PC-3 (cell line): ENCODE results near the gene RPL19. TPM values are rescaled to one million over a fixed set of nuclear protein-coding genes. Genes with fewer than 3 reads are reported as not detected.

Experiments used
- ATAC-seq: fragments of 200-7000 bp; cut with Tn5 transposase; 2 replicates; pipeline ENCODE4 v1.9.1; 2020; ENCODE audit warnings: mild to moderate bottlenecking, moderate library complexity
- BruUV-seq: library from RNA; stranded (reverse); fragments of 400-500 nt; replicated peaks from 2 replicates; lab custom pipeline; 2021; lab: Mats Ljungman, UMichigan
- CTCF ChIA-PET: fragments of 300-600 bp; sonication (Branson Sonifier 250); formaldehyde crosslinking; loops from one replicate; lab custom pipeline; 2022; ENCODE audit warnings: antibody characterized with exemption; lab: Charles Lee
- POLR2A ChIA-PET: fragments of 300-600 bp; sonication (Branson Sonifier 250); formaldehyde crosslinking; loops from one replicate; lab custom pipeline; 2022; ENCODE audit warnings: antibody characterized with exemption; ENCODE audit not compliant: unreplicated experiment; lab: Charles Lee
- DNase-seq: peaks from one replicate; pipeline ENCODE4 v3.0.0-alpha.2; 2015
- H2AFZ ChIP-seq: fragments of 300-600 bp; sonication (generic); 2 replicates; pipeline ENCODE4 v1.6.0; 2016; ENCODE audit warnings: antibody characterized with exemption, low read length
- H3F3A ChIP-seq: fragments of 300-600 bp; sonication (generic); one replicate; pipeline ENCODE4 v1.6.0; 2017; ENCODE audit warnings: antibody characterized with exemption, low read length, control low read depth, mild to moderate bottlenecking; ENCODE audit not compliant: unreplicated experiment
- H3K27ac ChIP-seq: fragments of 300-600 bp; sonication (generic); 2 replicates; pipeline ENCODE4 v1.5.1; 2016; ENCODE audit warnings: mild to moderate bottlenecking, low read length
- H3K27me3 ChIP-seq: fragments of 300-600 bp; sonication (generic); 2 replicates; pipeline ENCODE4 v1.6.1; 2016; ENCODE audit warnings: low read length, mixed read lengths
- H3K36me3 ChIP-seq: fragments of 300-600 bp; sonication (generic); 2 replicates; pipeline ENCODE4 v1.6.1; 2016; ENCODE audit warnings: low read depth, mixed run types, low read length, mixed read lengths
- H3K4me1 ChIP-seq: fragments of 300-600 bp; sonication (generic); 2 replicates; pipeline ENCODE4 v1.5.1; 2016; ENCODE audit warnings: low read length; ENCODE audit not compliant: insufficient read depth
- H3K4me2 ChIP-seq: fragments of 300-600 bp; sonication (generic); 2 replicates; pipeline ENCODE4 v1.6.0; 2016; ENCODE audit warnings: low read length
- H3K4me3 ChIP-seq: fragments of 300-600 bp; sonication (generic); 2 replicates; pipeline ENCODE4 v1.5.1; 2016; ENCODE audit warnings: mild to moderate bottlenecking, low read length, mixed read lengths
- H3K79me2 ChIP-seq: fragments of 300-600 bp; sonication (generic); 2 replicates; pipeline ENCODE4 v1.6.1; 2017; ENCODE audit warnings: low read length, mixed read lengths
- H3K9ac ChIP-seq: fragments of 300-600 bp; sonication (generic); 2 replicates; pipeline ENCODE4 v1.6.0; 2016; ENCODE audit warnings: mild to moderate bottlenecking, low read length
- H3K9me2 ChIP-seq: fragments of 300-600 bp; sonication (generic); replicated peaks from 2 replicates; pipeline ENCODE4 v1.6.1; 2016; ENCODE audit warnings: mixed run types, low read length, mixed read lengths
- H3K9me3 ChIP-seq: fragments of 300-600 bp; sonication (generic); 2 replicates; pipeline ENCODE4 v1.6.1; 2016; ENCODE audit warnings: low read length, mixed read lengths
- H4K20me1 ChIP-seq: fragments of 300-600 bp; sonication (generic); 2 replicates; pipeline ENCODE4 v1.6.1; 2016; ENCODE audit warnings: low read length, mixed read lengths
- EZH2 ChIP-seq: fragments of 300-600 bp; sonication (generic); IDR thresholded peaks from one replicate; pipeline ENCODE4 v1.6.1; 2017; ENCODE audit warnings: antibody characterized with exemption, mild to moderate bottlenecking, low read length; ENCODE audit not compliant: unreplicated experiment
- EZH2phosphoT487 ChIP-seq: fragments of 300-600 bp; sonication (generic); IDR thresholded peaks from 2 replicates; pipeline ENCODE4 v1.6.1; 2018; ENCODE audit warnings: mild to moderate bottlenecking, antibody characterized with exemption, low read length, borderline replicate concordance
- intact Hi-C: fragments of 100-400 bp; cut with micrococcal nuclease; formaldehyde crosslinking; loops from 2 replicates; pipeline ENCODE4 v1.9.0; 2023
- total RNA-seq: library from RNA; depleted of rRNA; stranded (reverse); fragments of >200 nt; gene quantifications from 2 replicates; pipeline ENCODE4 v1.2.3, GENCODE V29; 2014
- TF ChIP-seq, protein P1 (sequence below): fragments of 300-600 bp; sonication (generic); conservative IDR thresholded peaks from 2 replicates; pipeline ENCODE4 v1.5.1; 2017; ENCODE audit warnings: antibody characterized with exemption, low read depth, mild to moderate bottlenecking, low read length

Gene RPL19
- total RNA-seq, 1 experiment from 2014 or later, result 2,509 TPM

DNA sequence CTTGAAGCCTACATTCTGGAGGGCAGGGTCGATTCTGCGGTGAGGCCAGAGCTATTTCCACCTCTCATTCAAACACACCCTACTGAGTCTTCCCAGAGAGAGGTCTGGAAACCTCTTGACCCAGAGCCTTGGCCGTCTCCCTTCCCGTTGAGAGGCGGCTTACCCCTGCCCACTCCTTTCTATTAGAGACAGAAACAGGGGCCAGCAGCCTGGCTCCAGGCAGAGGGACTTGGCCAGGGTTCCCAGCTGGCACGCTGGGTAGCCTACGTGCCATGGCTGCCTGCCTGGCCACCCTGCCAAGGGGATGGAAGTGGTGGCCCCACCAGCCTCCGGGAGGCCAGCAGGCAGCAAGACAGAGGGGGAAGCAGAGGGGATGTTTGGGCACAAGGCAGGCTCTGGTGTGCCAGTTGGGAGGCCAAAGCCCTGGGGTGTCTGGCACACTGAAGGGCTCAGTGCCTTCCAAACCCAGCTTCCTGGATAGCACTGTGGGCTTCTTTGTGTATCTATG is 19.6 kb downstream of the RPL19 start:
- Histone ChIP-seq H3F3A (no peaks in the 10 kb centered on the region), H3K36me3 (no peaks in the 10 kb centered on the region), H3K4me2 (no peak overlapping the region), H3K4me3 (no peak overlapping the region), H4K20me1 (no peaks in the 10 kb centered on the region), H3K9me3 (no peaks in the 10 kb centered on the region), H2AFZ (no peak overlapping the region), H3K79me2 (no peaks in the 10 kb centered on the region), H3K4me1 (no peaks in the 10 kb centered on the region), H3K9me2 (no peaks in the 10 kb centered on the region), H3K27me3 (no peaks in the 10 kb centered on the region), H3K27ac (no peak overlapping the region), H3K9ac (no peak overlapping the region)
- ATAC-seq, result no peak
- POLR2A ChIA-PET, result no interaction called here
- CTCF ChIA-PET, result no interaction called here
- DNase-seq, result no peak
- intact Hi-C loops, result no loop called here
- no TSS peak for BruUV-seq
- no peak for TF ChIP-seq EZH2
- TF ChIP-seq EZH2phosphoT487, result no peak
- TF ChIP-seq, protein P1, sequence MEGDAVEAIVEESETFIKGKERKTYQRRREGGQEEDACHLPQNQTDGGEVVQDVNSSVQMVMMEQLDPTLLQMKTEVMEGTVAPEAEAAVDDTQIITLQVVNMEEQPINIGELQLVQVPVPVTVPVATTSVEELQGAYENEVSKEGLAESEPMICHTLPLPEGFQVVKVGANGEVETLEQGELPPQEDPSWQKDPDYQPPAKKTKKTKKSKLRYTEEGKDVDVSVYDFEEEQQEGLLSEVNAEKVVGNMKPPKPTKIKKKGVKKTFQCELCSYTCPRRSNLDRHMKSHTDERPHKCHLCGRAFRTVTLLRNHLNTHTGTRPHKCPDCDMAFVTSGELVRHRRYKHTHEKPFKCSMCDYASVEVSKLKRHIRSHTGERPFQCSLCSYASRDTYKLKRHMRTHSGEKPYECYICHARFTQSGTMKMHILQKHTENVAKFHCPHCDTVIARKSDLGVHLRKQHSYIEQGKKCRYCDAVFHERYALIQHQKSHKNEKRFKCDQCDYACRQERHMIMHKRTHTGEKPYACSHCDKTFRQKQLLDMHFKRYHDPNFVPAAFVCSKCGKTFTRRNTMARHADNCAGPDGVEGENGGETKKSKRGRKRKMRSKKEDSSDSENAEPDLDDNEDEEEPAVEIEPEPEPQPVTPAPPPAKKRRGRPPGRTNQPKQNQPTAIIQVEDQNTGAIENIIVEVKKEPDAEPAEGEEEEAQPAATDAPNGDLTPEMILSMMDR, result no peak

- Histone ChIP-seq H3K36me3 (no peaks in the 10 kb centered on the region), H3K9me3 (no peaks in the 10 kb centered on the region), H3K4me3 (no peak overlapping the region), H3K4me2 (no peak overlapping the region), H4K20me1 (no peaks in the 10 kb centered on the region), H3F3A (no peaks in the 10 kb centered on the region), H3K27me3 (no peaks in the 10 kb centered on the region), H3K4me1 (no peaks in the 10 kb centered on the region), H2AFZ (no peak overlapping the region), H3K79me2 (no peaks in the 10 kb centered on the region), H3K9me2 (no peaks in the 10 kb centered on the region), H3K9ac (no peak overlapping the region), H3K27ac (no peak overlapping the region)
- TF ChIP-seq EZH2 (no peak), EZH2phosphoT487 (no peak)
- TF ChIP-seq, protein P1, result no peak
- no peak for ATAC-seq
- DNase-seq, result no peak
- no TSS peak for BruUV-seq
- intact Hi-C loops, result no loop called here
- ChIA-PET POLR2A (no interaction called here), CTCF (no interaction called here)
Measured at GRCh38 chr17:39221572-39221971, 21.5 kb downstream of the RPL19 start.

GRCh38 chr17:39222151-39222550 is 22.1 kb downstream of the RPL19 start:
- CTCF ChIA-PET, result no interaction called here
- H3K9me3 ChIP-seq, result no peaks in the 10 kb centered on the region
- no peaks in the 10 kb centered on the region for H3K79me2 ChIP-seq
- H3K4me1 ChIP-seq, result no peaks in the 10 kb centered on the region
- no peak overlapping the region for H2AFZ ChIP-seq
- no TSS peak for BruUV-seq
- ATAC-seq (no peak), DNase-seq (no peak)
- POLR2A ChIA-PET, result no interaction called here
- no peak overlapping the region for H3K9ac ChIP-seq
- H3F3A ChIP-seq, result no peaks in the 10 kb centered on the region
- intact Hi-C loops, result no loop called here
- no peaks in the 10 kb centered on the region for H3K36me3 ChIP-seq
- no peak overlapping the region for H3K4me2 ChIP-seq
- H3K4me3 ChIP-seq, result no peak overlapping the region
- H3K9me2 ChIP-seq, result no peaks in the 10 kb centered on the region
- H4K20me1 ChIP-seq, result no peaks in the 10 kb centered on the region
- no peaks in the 10 kb centered on the region for H3K27me3 ChIP-seq
- TF ChIP-seq, protein P1, result no peak
- TF ChIP-seq EZH2phosphoT487 (no peak), EZH2 (no peak)
- H3K27ac ChIP-seq, result no peak overlapping the region
